ENCODE data around the gene AP5Z1. TPM values are rescaled to one million over a fixed set of nuclear protein-coding genes. Genes with fewer than 3 reads are reported as not detected.

Gene AP5Z1
- total RNA-seq, 1 donor from 2014 or later: 88.6 TPM

GRCh38 chr7:4819560-4820404 is 44.4 kb downstream of the AP5Z1 start:
- H3K4me3 Mint-ChIP-seq (ENCODE audit: unreplicated experiment): no peak overlapping the region
- DNase-seq (ENCODE audit: low spot score): no peak
- H3K9me3 Mint-ChIP-seq (ENCODE audit: unreplicated experiment): no peaks in the 10 kb centered on the region
- H3K27me3 Mint-ChIP-seq (ENCODE audit: unreplicated experiment): peaks cover 3% of the 10 kb centered on the region
- no peak for TF ChIP-seq CTCF (IDR thresholded peaks at IDR 0.05; ENCODE audit: unreplicated experiment)
- H3K36me3 Mint-ChIP-seq (ENCODE audit: low read depth, unreplicated experiment): no peaks in the 10 kb centered on the region
- peaks cover 9% of the 10 kb centered on the region for H3K4me1 Mint-ChIP-seq (ENCODE audit: unreplicated experiment)
- no peak overlapping the region for H3K27ac Mint-ChIP-seq (ENCODE audit: unreplicated experiment)

- H3K36me3 Mint-ChIP-seq (ENCODE audit: low read depth, unreplicated experiment): no peaks in the 10 kb centered on the region
- peaks cover 3% of the 10 kb centered on the region for H3K27me3 Mint-ChIP-seq (ENCODE audit: unreplicated experiment)
- no peak for TF ChIP-seq CTCF (IDR thresholded peaks at IDR 0.05; ENCODE audit: unreplicated experiment)
- no peak overlapping the region for H3K27ac Mint-ChIP-seq (ENCODE audit: unreplicated experiment)
- no peaks in the 10 kb centered on the region for H3K9me3 Mint-ChIP-seq (ENCODE audit: unreplicated experiment)
- no peak for DNase-seq (ENCODE audit: low spot score)
- H3K4me3 Mint-ChIP-seq (ENCODE audit: unreplicated experiment): no peak overlapping the region
- peaks cover 9% of the 10 kb centered on the region for H3K4me1 Mint-ChIP-seq (ENCODE audit: unreplicated experiment)
Observed at GRCh38 chr7:4820405-4820966, 45.1 kb downstream of the AP5Z1 start.

- Mint-ChIP-seq H3K27me3 (ENCODE audit: unreplicated experiment) (peaks cover 3% of the 10 kb centered on the region), H3K9me3 (ENCODE audit: unreplicated experiment) (no peaks in the 10 kb centered on the region), H3K27ac (ENCODE audit: unreplicated experiment) (no peak overlapping the region), H3K36me3 (ENCODE audit: low read depth, unreplicated experiment) (no peaks in the 10 kb centered on the region), H3K4me3 (ENCODE audit: unreplicated experiment) (no peak overlapping the region), H3K4me1 (ENCODE audit: unreplicated experiment) (peaks cover 9% of the 10 kb centered on the region)
- DNase-seq (ENCODE audit: low spot score): no peak
- TF ChIP-seq CTCF (IDR thresholded peaks at IDR 0.05; ENCODE audit: unreplicated experiment): no peak
Observed at GRCh38 chr7:4820967-4821471, 45.6 kb downstream of the AP5Z1 start.

- H3K27me3 Mint-ChIP-seq (ENCODE audit: unreplicated experiment): peaks cover 3% of the 10 kb centered on the region
- DNase-seq (ENCODE audit: low spot score): no peak
- no peaks in the 10 kb centered on the region for H3K36me3 Mint-ChIP-seq (ENCODE audit: low read depth, unreplicated experiment)
- no peak overlapping the region for H3K4me3 Mint-ChIP-seq (ENCODE audit: unreplicated experiment)
- H3K27ac Mint-ChIP-seq (ENCODE audit: unreplicated experiment): no peak overlapping the region
- no peak for TF ChIP-seq CTCF (IDR thresholded peaks at IDR 0.05; ENCODE audit: unreplicated experiment)
- H3K9me3 Mint-ChIP-seq (ENCODE audit: unreplicated experiment): no peaks in the 10 kb centered on the region
- peaks cover 9% of the 10 kb centered on the region for H3K4me1 Mint-ChIP-seq (ENCODE audit: unreplicated experiment)
Observed at GRCh38 chr7:4822677-4823076, 47.3 kb downstream of the AP5Z1 start.

Data from endothelial cell (in vitro differentiated cells).